CD4-positive, alpha-beta T cell treated with Interleukin-6 for 4 hours (primary cell): ENCODE measurements around the gene C1R.
A peak's percentile ranks its signal among the peaks of the same experiment; 100 is the strongest.

Experiments
- DNase-seq: peaks from one replicate; pipeline ENCODE4 v3.0.0-alpha.2; 2020; ENCODE audit warnings: mixed read lengths

Gene C1R

GRCh38 chr12:7092229-7092985 is at the start of gene C1R:
C1R (minus strand) TSS chr12:7092445; CDS start chr12:7092388, 57 bp downstream.
- DNase-seq, result peak; percentile 81

GRCh38 chr12:7141351-7142005 is 49.2 kb upstream of the C1R start:
- DNase-seq, result no peak

- no peak for DNase-seq
These were observed 47.0 kb upstream of the C1R start for GRCh38 chr12:7139200-7139599.

- DNase-seq, result no peak
These were observed 45.7 kb upstream of the C1R start for GRCh38 chr12:7137908-7138307.

DNA sequence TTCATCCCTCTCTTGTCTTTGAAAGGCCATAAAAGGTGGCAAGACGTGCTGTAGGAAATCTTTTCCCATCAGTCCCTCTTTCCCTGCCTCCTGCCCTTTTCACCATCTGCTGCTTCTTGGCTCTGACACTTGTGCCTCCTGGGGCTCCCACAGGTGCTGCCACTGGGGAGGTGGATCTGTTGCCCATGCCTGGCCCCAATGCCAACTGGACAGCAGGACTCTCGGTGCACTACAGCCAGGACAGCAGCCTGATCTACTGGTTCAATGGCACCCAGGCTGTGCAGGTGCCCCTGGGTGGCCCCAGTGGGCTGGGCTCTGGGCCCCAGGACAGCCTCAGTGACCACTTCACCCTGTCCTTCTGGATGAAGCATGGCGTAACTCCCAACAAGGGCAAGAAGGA is 44.4 kb upstream of the C1R start:
- no peak for DNase-seq

DNA sequence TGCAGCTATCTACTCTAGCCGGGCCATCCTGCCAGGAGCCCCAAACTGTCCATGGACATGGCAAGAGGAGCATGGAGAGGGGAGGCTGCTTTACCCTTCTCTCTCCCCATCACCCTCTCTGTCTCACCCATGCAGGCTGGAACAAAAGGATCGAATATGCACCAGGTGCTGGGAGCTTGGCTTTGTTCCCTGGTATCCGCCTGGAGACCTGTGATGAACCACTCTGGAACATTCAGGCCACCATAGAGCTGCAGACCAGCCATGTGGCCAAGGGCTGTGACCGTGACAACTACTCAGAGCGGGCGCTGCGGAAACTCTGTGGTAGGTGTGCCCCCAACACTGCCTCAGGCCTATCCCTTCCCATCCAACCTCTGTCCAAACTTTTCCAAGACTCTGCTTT is 43.8 kb upstream of the C1R start:
- DNase-seq, result no peak

DNA sequence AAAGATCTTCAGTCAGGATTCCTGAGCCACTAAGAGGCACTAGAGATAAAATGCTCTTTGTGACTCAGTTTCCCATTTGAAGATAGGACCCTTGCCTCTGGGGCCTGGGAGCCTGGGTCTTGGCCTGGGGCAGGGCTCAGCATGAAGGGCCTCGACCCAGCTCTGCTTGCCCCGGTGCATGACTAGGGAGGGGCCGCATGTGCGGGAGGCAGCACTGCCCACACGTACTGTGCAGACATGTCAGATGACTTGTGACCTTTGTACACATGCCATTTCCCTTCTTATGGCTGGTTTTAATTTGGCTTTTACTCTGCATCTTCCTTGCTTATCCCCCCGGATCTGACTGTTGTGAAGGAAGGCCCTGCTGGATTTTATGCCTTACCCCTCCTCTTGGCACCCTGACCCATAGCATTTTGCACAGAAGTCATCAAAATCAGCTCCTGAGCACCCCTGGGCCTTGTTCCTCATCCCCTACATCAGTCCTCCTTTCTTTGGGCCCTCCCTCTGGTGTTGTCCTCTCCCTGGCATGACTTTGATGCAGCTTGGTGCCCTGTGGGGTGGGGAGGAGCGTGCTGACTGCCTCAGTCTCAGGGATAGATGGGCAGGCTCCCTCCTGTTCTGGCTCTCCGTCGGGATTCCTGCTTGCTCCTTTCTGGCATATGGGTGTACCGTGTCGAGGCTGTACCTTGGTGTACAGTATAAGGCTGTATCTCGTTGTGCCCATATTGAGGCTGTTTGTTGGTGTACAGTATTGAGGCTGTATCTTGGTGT is 42.3 kb upstream of the C1R start:
- DNase-seq, result no peak

GRCh38 chr12:7131502-7131866 is 39.2 kb upstream of the C1R start:
- peak; percentile 41 for DNase-seq

GRCh38 chr12:7130701-7131501 is 38.7 kb upstream of the C1R start:
- peak; percentile 66 for DNase-seq

DNA sequence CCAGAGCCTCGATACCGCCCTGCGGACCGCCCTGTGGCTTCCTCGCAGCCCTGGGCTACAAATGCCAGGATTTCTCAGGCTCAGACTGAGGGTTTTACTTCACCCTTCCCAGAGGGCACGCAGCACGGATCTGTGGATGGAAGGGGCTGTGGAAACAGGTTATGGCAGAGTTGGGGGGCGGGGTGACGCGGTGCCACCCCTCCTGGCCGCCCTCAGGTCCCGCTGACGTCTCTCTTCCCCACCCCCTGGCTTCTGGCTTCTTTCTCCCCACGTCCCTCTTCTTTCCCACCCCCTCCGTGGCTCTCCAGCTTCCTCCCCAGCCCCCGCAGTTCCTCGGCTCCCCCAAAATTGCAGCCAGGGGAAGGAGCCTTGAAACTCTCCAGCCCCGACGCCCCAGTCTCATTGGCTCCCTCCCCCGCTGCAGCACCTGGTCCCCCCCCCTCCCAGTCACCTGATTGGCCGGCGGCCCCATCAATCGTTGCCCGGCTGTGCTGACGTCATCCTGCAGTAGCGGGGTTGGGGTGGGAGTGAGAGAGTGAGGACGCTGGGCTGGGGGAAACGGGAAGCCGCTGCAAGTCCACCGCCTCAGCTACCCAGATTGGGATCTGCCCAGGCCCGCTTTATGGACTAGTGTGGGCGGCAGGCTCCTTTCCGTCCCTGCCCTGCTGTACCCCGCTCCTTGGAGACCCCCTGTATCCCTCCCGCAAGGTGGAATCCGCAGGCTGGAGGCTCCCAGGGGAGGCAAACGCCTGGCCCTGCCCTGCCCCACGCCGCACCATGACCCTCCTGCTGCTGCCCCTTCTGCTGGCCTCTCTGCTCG is 37.8 kb upstream of the C1R start, which contains the start of gene CLSTN3:
TSS of gene CLSTN3 (plus strand) at position 500 of the 820 bp plus-strand sequence. CDS start at position 778, 278 bp downstream.
- DNase-seq, result peak; percentile 88

GRCh38 chr12:7129287-7129871 is 37.1 kb upstream of the C1R start:
- DNase-seq, result no peak

GRCh38 chr12:7128681-7129286 is 36.5 kb upstream of the C1R start, which contains the start of gene RBP5:
RBP5 (minus strand) TSS chr12:7128889; CDS start chr12:7128775, 114 bp downstream.
- DNase-seq, result no peak

- DNase-seq, result no peak
These were observed 35.8 kb upstream of the C1R start for GRCh38 chr12:7127916-7128626.

GRCh38 chr12:7125632-7126227 is 33.5 kb upstream of the C1R start:
- DNase-seq, result no peak

GRCh38 chr12:7123806-7124522 is 31.7 kb upstream of the C1R start:
- no peak for DNase-seq

DNA sequence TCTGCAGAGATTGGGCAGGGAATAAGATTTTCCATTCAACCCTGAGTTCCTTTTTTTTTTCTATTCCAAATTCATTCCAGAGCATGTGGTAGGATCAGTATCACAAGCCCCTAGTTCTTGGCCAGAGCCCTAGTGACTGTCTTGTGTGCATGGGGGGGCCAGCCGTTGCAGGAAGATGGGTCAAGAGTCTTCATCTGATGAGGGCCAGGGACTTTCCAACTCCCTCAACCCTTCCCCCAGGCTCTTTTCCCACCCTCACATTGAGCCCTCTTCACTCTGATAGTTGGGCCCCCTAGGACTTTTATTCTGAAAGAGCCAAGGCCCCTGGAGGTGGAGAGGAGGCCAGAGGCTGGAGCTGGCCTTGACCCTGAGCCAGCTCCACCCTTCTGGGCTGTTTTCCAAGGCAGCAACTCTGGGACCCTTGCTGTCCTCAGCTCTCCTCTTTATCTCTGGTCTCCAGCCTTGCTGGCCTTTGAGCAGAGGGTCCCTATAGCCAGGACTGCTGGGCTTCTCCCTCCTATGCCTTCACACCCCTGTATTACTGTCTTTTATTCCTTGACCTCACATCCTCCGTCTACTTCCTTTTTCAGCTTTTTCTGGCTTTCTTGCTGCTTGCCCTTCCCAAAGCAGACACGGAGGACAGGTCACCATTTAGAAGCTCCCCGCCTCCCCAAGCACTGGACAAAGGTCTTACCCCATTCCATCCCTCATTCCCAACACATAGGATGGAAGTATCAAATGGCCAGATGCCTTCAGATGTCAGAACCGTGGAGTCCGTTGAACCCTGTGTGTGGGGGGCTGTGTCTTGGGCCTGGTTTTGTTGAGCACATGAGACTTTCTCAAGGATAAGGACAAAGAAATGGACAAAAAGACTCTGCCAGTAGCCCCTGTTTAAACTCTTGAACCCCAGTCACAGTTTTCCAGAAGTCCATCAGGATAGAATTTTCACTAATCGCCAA is 30.8 kb upstream of the C1R start:
- DNase-seq, result no peak

DNA sequence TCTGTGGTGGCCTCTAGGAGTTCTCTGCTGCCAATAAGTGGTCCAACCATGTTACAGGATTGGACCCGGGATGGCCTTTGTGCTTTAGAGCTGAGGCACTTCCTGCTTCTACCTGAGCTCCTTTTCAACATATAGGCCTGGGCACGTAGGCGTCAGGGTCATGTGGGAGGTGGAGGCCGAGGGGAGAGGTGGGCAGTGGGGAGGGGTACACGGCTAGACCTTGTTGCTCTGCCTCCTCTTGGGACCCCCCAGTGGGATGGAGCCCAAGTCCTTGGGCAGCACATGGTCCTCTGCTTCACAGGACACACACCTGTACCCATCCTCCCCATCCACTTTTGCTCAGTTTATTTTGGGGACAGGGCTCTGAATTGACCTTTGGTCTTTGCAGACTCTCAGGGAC is 29.1 kb upstream of the C1R start:
- DNase-seq, result no peak

GRCh38 chr12:7120166-7120565 is 27.9 kb upstream of the C1R start:
- no peak for DNase-seq
